GM12878 (cell line): ENCODE results near the gene SPARC. TPM values are rescaled to one million over a fixed set of nuclear protein-coding genes. Genes with fewer than 3 reads are reported as not detected.

Experiments used
- ATAC-seq: fragments of 200-7000 bp; cut with Tn5 transposase; 3 replicates; pipeline ENCODE4 v1.9.1; 2020; ENCODE audit warnings: mild to moderate bottlenecking, moderate library complexity
- BruUV-seq: library from RNA; stranded (reverse); fragments of 400-500 nt; replicated peaks from 2 replicates; lab custom pipeline; 2021; lab: Mats Ljungman, UMichigan
- CTCF ChIA-PET: fragments of 300-600 bp; sonication (Branson Sonifier 250); formaldehyde crosslinking; extraction: SDS; loops from one replicate; lab custom pipeline; 2021; ENCODE audit warnings: inconsistent platforms; lab: Yijun Ruan, JAX
- POLR2A ChIA-PET: fragments of 350-600 bp; formaldehyde crosslinking; extraction: SDS; loops from one replicate; lab custom pipeline; 2021; ENCODE audit warnings: inconsistent platforms; lab: Charles Lee
- RAD21 ChIA-PET: fragments of 300-600 bp; sonication (Branson Sonifier 250); formaldehyde crosslinking; loops from one replicate; lab custom pipeline; 2023; ENCODE audit warnings: antibody characterized with exemption; ENCODE audit not compliant: unreplicated experiment; lab: Charles Lee
- SMC1A ChIA-PET: fragments of 300-600 bp; sonication (Branson Sonifier 250); formaldehyde crosslinking; loops from one replicate; lab custom pipeline; 2023; ENCODE audit not compliant: unreplicated experiment, uncharacterized antibody; lab: Charles Lee
- DNase-seq: peaks from one replicate; pipeline ENCODE4 v3.0.0-alpha.2; 2011; ENCODE audit warnings: low read depth, low spot score
- FAIRE-seq: peaks from 3 replicates; lab custom pipeline; 2011; peaks lifted over from hg19 to GRCh38; lab: Jason Lieb, UNC
- H2AFZ ChIP-seq: 2 replicates; pipeline ENCODE4 v1.6.0; 2011; ENCODE audit warnings: low read depth, low read length, control low read depth; ENCODE audit not compliant: control insufficient read depth
- H3K27ac ChIP-seq: 2 replicates; pipeline ENCODE4 v1.5.1; 2011; ENCODE audit warnings: control low read depth; ENCODE audit not compliant: control insufficient read depth, insufficient read depth
- H3K27me3 ChIP-seq, 2 experiments: replicated peaks in 1 of 2; 2 replicates each; pipeline versions ENCODE4 v1.6.0 to v1.6.1; 2011; ENCODE audit warnings: low read length in 1 of 2; ENCODE audit not compliant: control insufficient read depth in 2 of 2, insufficient read depth in 2 of 2
- H3K36me3 ChIP-seq, 2 experiments: 2 replicates each; pipeline ENCODE4 v1.5.1; 2011; ENCODE audit warnings: low read length in 1 of 2; ENCODE audit not compliant: control insufficient read depth in 2 of 2, insufficient read depth in 2 of 2
- H3K4me1 ChIP-seq: 2 replicates; pipeline ENCODE4 v1.6.1; 2011; ENCODE audit warnings: mild to moderate bottlenecking, low read length, moderate library complexity, mixed read lengths; ENCODE audit not compliant: control insufficient read depth, insufficient read depth
- H3K4me2 ChIP-seq: 2 replicates; pipeline ENCODE4 v1.6.0; 2011; ENCODE audit warnings: control low read depth; ENCODE audit not compliant: control insufficient read depth, insufficient read depth
- H3K4me3 ChIP-seq: fragments of 200-600 bp; sonication (generic); 2 replicates; pipeline ENCODE4 v1.5.1; 2016
- H3K79me2 ChIP-seq: 2 replicates; pipeline ENCODE4 v1.6.0; 2011; ENCODE audit warnings: low read length; ENCODE audit not compliant: control insufficient read depth, insufficient read depth
- H3K9ac ChIP-seq: 2 replicates; pipeline ENCODE4 v1.8.0; 2011; ENCODE audit warnings: low read length, control low read depth, mixed read lengths; ENCODE audit not compliant: control insufficient read depth, insufficient read depth
- H3K9me3 ChIP-seq: replicated peaks from 3 replicates; pipeline ENCODE4 v1.5.1; 2011; ENCODE audit warnings: mild to moderate bottlenecking, low read length; ENCODE audit not compliant: control insufficient read depth, insufficient read depth
- H4K20me1 ChIP-seq: 2 replicates; pipeline ENCODE4 v1.6.0; 2011; ENCODE audit not compliant: control insufficient read depth, insufficient read depth
- EED ChIP-seq: sonication (generic); IDR thresholded peaks from 2 replicates; pipeline ENCODE4 v1.6.1; 2016; ENCODE audit warnings: antibody characterized with exemption, low read depth
- IKZF2 ChIP-seq, 2 experiments: fragments of 450-650 bp; IDR thresholded peaks; 2 replicates each; pipeline ENCODE4 v1.6.1; 2017; ENCODE audit warnings: mild to moderate bottlenecking in 2 of 2, moderate library complexity in 2 of 2
- JUNB ChIP-seq: IDR thresholded peaks from 2 replicates; pipeline ENCODE4 v1.6.1; 2016; ENCODE audit warnings: antibody characterized with exemption, mild to moderate bottlenecking
- NFIC ChIP-seq: IDR thresholded peaks from 2 replicates; pipeline ENCODE4 v1.6.1; 2012; ENCODE audit warnings: low read depth, mild to moderate bottlenecking, inconsistent platforms, low read length, moderate library complexity
- RUNX3 ChIP-seq: IDR thresholded peaks from 2 replicates; pipeline ENCODE4 v1.6.1; 2012; ENCODE audit warnings: low read length, inconsistent platforms
- WGBS: methylation state at CpG from one replicate; pipeline ENCODE4 v1.1.6; 2016; ENCODE audit warnings: low lambda C conversion rate; ENCODE audit not compliant: insufficient replicate concordance, insufficient coverage; ENCODE audit errors: missing lambda C conversion rate; 5-methylcytosine and 5-hydroxymethylcytosine counted together
- in situ Hi-C: fragments of 300-500 bp; cut with MboI; formaldehyde crosslinking; loops from 9 replicates; pipeline ENCODE4 v1.14.3; 2018; ENCODE audit warnings: mixed read lengths
- intact Hi-C: fragments of 100-400 bp; cut with micrococcal nuclease; formaldehyde crosslinking; loops from one replicate; pipeline ENCODE4 v1.14.2; 2022; ENCODE audit not compliant: unreplicated experiment
- polyA plus RNA-seq, 11 experiments: library from polyadenylated mRNA; depleted of rRNA in 4 of 11; unstranded in 6 of 11; stranded (reverse) in 5 of 11; fragments of >200 nt; fragmentation: Nextera tagmentation in 4 of 11; fragmentation: Illumina TruSeq in 1 of 11; extraction: Ambion mirVana in 4 of 11; extraction: Trizol in 1 of 11; gene quantifications; 1 replicate in 1 of 11; 2 replicates in 10 of 11; pipeline versions ENCODE4 v1.2.1 to v1.2.3, GENCODE V29; 2011 to 2016; ENCODE audit warnings: inconsistent platforms in 2 of 11, missing spikeins in 2 of 11, low read depth in 1 of 11
- total RNA-seq, 4 experiments: library from RNA; depleted of rRNA in 3 of 4; stranded (reverse); fragments of >200 nt in 3 of 4; fragmentation: Illumina TruSeq in 1 of 4; extraction: Trizol in 1 of 4; gene quantifications; 2 replicates each; pipeline versions ENCODE4 v1.2.1 to v1.2.3, GENCODE V29; 2013 to 2021
- TF ChIP-seq, protein P1 (sequence below): IDR thresholded peaks from 2 replicates; pipeline ENCODE4 v1.6.1; 2011; ENCODE audit warnings: borderline replicate concordance, low read depth, mild to moderate bottlenecking, moderate library complexity, low read length; ENCODE audit not compliant: insufficient read depth, poor library complexity, severe bottlenecking

The SPARC gene
- total and polyA plus RNA-seq, 10 of the 15 experiments (the other 5 are each of a cell fraction or from before 2014, with no cell fraction given) = 29.6 to 154 (median 57.0) TPM

- WGBS = 98% methylated on average over 3 of the region's 3 CpGs
- no peaks in the 10 kb centered on the region for H3K27me3 ChIP-seq
- H2AFZ ChIP-seq = no peak overlapping the region
- ChIA-PET RAD21 (interaction anchor here (2.3 to 2.4 kb wide), 2 partner anchors 14 to 46 kb away, joined by 9 to 11 read pairs; no protein-coding TSS in a partner anchor), CTCF (interaction anchor here (0.8 to 2.5 kb wide), 9 partner anchors 9 to 100 kb away, joined by 3 to 8 read pairs (median 5); no protein-coding TSS in a partner anchor), SMC1A (interaction anchor here (0.9 to 1.3 kb wide), 3 partner anchors 27 to 107 kb away, joined by 4 to 5 read pairs (median 4); no protein-coding TSS in a partner anchor), POLR2A (interaction anchor here (0.6 to 1.9 kb wide), 3 partner anchors 8 to 302 kb away, joined by 3 to 7 read pairs (median 3); partner anchors contain the start of gene G3BP1)
- H3K27ac ChIP-seq = peak overlapping the region; percentile 65
- H3K4me3 ChIP-seq = no peak overlapping the region
- no peaks in the 10 kb centered on the region for H4K20me1 ChIP-seq
- H3K9ac ChIP-seq = no peak overlapping the region
- H3K4me2 ChIP-seq = peak overlapping the region; percentile 39; the same call in 1 of the 2 replicates
- ATAC-seq (peak; percentile 79), DNase-seq (no peak), FAIRE-seq (no peak)
- 0 out of 2 replicates have a peak, but pooled peaks have one; percentile 46 for TF ChIP-seq RUNX3
- peak; percentile 56; the same call in 1 of the 2 replicates for TF ChIP-seq NFIC
- TF ChIP-seq, protein P1, sequence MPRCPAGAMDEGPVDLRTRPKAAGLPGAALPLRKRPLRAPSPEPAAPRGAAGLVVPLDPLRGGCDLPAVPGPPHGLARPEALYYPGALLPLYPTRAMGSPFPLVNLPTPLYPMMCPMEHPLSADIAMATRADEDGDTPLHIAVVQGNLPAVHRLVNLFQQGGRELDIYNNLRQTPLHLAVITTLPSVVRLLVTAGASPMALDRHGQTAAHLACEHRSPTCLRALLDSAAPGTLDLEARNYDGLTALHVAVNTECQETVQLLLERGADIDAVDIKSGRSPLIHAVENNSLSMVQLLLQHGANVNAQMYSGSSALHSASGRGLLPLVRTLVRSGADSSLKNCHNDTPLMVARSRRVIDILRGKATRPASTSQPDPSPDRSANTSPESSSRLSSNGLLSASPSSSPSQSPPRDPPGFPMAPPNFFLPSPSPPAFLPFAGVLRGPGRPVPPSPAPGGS = no peak
- TF ChIP-seq EED = 0 out of 2 replicates have a peak, but pooled peaks have one; percentile 19
- peak in 1 of 2 experiments; percentile 15; a peak in 1 of 4 replicates for TF ChIP-seq IKZF2 (IDR thresholded peaks at IDR 0.05)
- 0 out of 2 replicates have a peak, but pooled peaks have one; percentile 12 for TF ChIP-seq JUNB
- peaks cover 27% of the 10 kb centered on the region for H3K4me1 ChIP-seq
- H3K9me3 ChIP-seq = no peaks in the 10 kb centered on the region
- in situ Hi-C loops (no loop called here), intact Hi-C loops (loop anchor here (5.0 kb wide), 1 partner anchor 47 kb away; no protein-coding TSS in a partner anchor)
- no TSS peak for BruUV-seq
- H3K36me3 ChIP-seq = peaks cover 2 to 11% of the 10 kb centered on the region in 2 experiments; a peak in 3 of 4 replicates
- H3K79me2 ChIP-seq = peaks cover 4% of the 10 kb centered on the region
Measured at GRCh38 chr5:151675611-151676313, 11.0 kb downstream of the SPARC start.
